ENCODE results near the gene GALNT12.

- TF ChIP-seq CTCF (conservative IDR thresholded peaks at IDR 0.05) (no peak), EZH2 (IDR thresholded peaks at IDR 0.05; ENCODE audit: low read depth) (no peak)
Observed at GRCh38 chr9:98859941-98860340, 52.5 kb downstream of the GALNT12 start.

All from PC-9 (cell line).